Measurements from ENCODE around the gene PACRGL.
A peak's percentile ranks its signal among the peaks of the same experiment; 100 is the strongest.

Gene PACRGL

DNA sequence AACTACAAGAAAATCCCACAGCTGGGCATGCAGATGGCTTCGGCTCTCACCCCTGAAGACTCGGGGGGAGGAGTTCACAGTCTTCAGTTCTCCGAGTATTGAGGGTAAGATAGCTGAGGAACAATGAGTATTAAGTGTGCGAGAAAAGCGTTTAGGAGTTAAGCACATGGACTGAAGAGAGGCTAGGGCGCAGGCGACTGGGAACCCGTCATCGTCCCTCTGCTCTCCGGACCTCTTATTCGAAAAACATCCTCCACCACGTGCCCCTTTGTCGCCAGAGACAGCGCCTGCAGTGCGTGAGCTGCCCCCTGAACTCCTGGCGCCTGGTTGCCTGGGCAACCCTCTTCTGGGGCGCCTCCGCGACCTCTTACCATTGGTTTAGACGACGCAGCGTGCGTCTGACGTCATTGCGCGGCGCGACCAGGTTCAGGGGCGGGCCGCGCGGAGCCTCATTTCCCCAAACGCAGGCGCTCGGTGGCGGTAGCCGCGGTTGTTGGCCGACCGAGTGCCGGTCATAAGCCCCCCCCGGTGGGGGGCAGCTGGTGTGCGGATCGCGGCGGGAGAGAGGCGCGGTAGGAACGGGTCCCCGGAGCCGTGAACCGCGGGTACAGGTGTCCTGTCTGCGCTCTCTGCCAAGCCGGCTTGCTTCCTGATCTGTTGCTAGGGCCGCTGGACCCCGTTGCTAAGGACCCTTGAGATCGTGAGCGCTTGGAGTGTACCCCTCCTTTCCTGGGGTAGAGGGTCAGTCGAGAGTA, at the start of gene PACRGL:
PACRGL (plus strand) TSS at position 452 of the 755 bp plus-strand sequence. CDS start 4,024 bp downstream, outside the sequence.
- ChIA-PET CTCF (no interaction called here), POLR2A (interaction anchor here (1.1 kb wide), 2 partner anchors 22 to 905 kb away, joined by 3 read pairs; no protein-coding TSS in a partner anchor)
- peak; percentile 91 for TF ChIP-seq L3MBTL2 (conservative IDR thresholded peaks at IDR 0.05)
- no peak for TF ChIP-seq ZNF384 (IDR thresholded peaks at IDR 0.05)
- DNase-seq (ENCODE audit: extremely low spot score): peak; percentile 88

DNA sequence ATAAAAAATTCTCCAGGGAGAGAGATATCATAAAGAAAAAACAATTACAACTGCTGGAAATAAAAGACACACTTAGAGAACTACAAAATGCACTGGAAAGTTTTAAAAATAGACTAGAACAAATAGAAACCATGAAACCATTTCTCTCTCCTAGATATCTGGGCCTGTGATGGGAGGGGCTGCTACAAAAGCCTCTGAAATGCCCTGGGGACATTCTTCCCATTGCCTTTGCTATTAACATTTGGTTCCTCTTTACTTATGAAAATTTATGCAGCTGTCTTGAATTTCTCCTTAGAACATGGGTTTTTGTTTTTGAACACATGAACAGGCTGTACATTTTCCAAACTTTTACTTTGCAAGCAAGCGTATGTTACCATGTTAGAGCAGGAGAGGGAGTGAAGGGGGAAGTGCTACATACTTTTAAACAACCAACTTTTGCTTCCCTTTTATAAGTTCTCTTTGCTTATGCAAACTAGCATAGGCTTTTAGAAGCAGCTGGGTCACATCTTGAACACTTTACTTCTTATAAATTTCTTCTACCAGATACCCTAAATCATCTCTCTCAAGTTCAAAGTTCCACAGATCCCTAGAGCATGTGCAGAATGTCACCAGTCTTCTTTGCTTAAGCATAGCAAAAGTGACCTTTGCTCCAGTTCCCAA, 47.9 kb upstream of the PACRGL start:
- no peak for DNase-seq (ENCODE audit: extremely low spot score)
- CTCF ChIA-PET: no interaction called here
- POLR2A ChIA-PET: no interaction called here
- TF ChIP-seq HDGF (IDR thresholded peaks at IDR 0.05; ENCODE audit: borderline replicate concordance) (no peak), ELF4 (IDR thresholded peaks at IDR 0.05) (no peak), ZNF384 (IDR thresholded peaks at IDR 0.05) (no peak), FOXM1 (IDR thresholded peaks at IDR 0.05; ENCODE audit: borderline replicate concordance) (no peak), FOXK2 (IDR thresholded peaks at IDR 0.05) (no peak), TARDBP (IDR thresholded peaks at IDR 0.05) (no peak), L3MBTL2 (conservative IDR thresholded peaks at IDR 0.05) (no peak), SP1 (IDR thresholded peaks at IDR 0.05) (no peak), ARNT (IDR thresholded peaks at IDR 0.05) (no peak), FOXA1 (IDR thresholded peaks at IDR 0.05) (no peak), CTBP1 (IDR thresholded peaks at IDR 0.05; ENCODE audit: borderline replicate concordance) (no peak), SUZ12 (IDR thresholded peaks at IDR 0.05) (no peak), BHLHE40 (IDR thresholded peaks at IDR 0.05; ENCODE audit: borderline replicate concordance) (no peak), NFRKB (IDR thresholded peaks at IDR 0.05) (no peak), LEF1 (IDR thresholded peaks at IDR 0.05; ENCODE audit: borderline replicate concordance) (no peak)
- TF ChIP-seq, protein P1, sequence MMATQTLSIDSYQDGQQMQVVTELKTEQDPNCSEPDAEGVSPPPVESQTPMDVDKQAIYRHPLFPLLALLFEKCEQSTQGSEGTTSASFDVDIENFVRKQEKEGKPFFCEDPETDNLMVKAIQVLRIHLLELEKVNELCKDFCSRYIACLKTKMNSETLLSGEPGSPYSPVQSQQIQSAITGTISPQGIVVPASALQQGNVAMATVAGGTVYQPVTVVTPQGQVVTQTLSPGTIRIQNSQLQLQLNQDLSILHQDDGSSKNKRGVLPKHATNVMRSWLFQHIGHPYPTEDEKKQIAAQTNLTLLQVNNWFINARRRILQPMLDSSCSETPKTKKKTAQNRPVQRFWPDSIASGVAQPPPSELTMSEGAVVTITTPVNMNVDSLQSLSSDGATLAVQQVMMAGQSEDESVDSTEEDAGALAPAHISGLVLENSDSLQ (IDR thresholded peaks at IDR 0.05): no peak

DNA sequence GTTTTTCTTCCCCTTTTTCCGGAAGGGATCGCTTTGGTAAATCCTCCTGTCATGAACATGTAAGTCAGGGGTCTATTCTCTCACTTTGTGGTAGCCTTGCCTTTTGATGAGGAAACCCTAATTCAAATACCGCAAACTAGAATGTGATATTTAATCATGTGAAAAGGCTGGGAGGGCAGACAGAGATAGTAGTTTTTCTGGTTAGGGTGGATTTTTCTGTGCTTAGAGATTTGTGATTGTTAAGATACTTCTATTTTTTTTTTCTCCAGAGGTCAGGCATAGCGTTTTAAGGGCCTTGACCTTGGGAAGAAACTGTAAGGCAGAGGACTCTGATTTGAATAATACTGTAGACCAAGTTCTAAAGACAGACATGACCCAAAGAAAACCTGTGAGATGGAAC, 41.8 kb upstream of the PACRGL start:
- POLR2A ChIA-PET: no interaction called here
- CTCF ChIA-PET: no interaction called here
- TF ChIP-seq, protein P1 (IDR thresholded peaks at IDR 0.05): no peak
- TF ChIP-seq SUZ12 (IDR thresholded peaks at IDR 0.05) (no peak), FOXM1 (IDR thresholded peaks at IDR 0.05; ENCODE audit: borderline replicate concordance) (no peak), ZNF384 (IDR thresholded peaks at IDR 0.05) (no peak), FOXK2 (IDR thresholded peaks at IDR 0.05) (no peak), HDGF (IDR thresholded peaks at IDR 0.05; ENCODE audit: borderline replicate concordance) (no peak), SP1 (IDR thresholded peaks at IDR 0.05) (no peak), CTBP1 (IDR thresholded peaks at IDR 0.05; ENCODE audit: borderline replicate concordance) (no peak), L3MBTL2 (conservative IDR thresholded peaks at IDR 0.05) (no peak), BHLHE40 (IDR thresholded peaks at IDR 0.05; ENCODE audit: borderline replicate concordance) (no peak), TARDBP (IDR thresholded peaks at IDR 0.05) (no peak), LEF1 (IDR thresholded peaks at IDR 0.05; ENCODE audit: borderline replicate concordance) (no peak), NFRKB (IDR thresholded peaks at IDR 0.05) (no peak)
- DNase-seq (ENCODE audit: extremely low spot score): no peak

DNA sequence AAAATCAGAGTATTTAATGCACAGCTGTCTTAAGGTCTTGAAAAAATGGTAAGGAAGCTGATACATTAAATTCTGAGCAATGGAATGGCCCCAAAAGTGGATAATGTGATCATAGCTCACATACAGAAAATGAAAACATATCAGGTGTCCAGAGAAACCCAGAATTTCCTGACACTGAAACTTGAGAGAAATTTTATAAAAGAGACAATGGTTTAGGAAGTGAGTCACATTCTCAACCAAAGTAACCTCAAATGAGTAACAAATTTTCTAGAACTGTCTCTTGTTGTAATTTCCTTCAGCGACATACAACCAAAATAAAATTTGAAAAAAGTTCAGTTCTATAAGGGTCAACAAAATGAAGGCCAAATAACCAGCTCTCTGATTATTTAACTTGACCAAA, 37.4 kb upstream of the PACRGL start:
- TF ChIP-seq ELF4 (IDR thresholded peaks at IDR 0.05) (no peak), NFRKB (IDR thresholded peaks at IDR 0.05) (no peak), SP1 (IDR thresholded peaks at IDR 0.05) (no peak), ZNF384 (IDR thresholded peaks at IDR 0.05) (no peak), BHLHE40 (IDR thresholded peaks at IDR 0.05; ENCODE audit: borderline replicate concordance) (no peak), ARNT (IDR thresholded peaks at IDR 0.05) (no peak), LEF1 (IDR thresholded peaks at IDR 0.05; ENCODE audit: borderline replicate concordance) (no peak), FOXA1 (IDR thresholded peaks at IDR 0.05) (no peak), FOXK2 (IDR thresholded peaks at IDR 0.05) (no peak), FOXM1 (IDR thresholded peaks at IDR 0.05; ENCODE audit: borderline replicate concordance) (no peak), SUZ12 (IDR thresholded peaks at IDR 0.05) (no peak), HDGF (IDR thresholded peaks at IDR 0.05; ENCODE audit: borderline replicate concordance) (no peak), CTBP1 (IDR thresholded peaks at IDR 0.05; ENCODE audit: borderline replicate concordance) (no peak)
- POLR2A ChIA-PET: no interaction called here
- DNase-seq (ENCODE audit: extremely low spot score): no peak
- CTCF ChIA-PET: no interaction called here

DNA sequence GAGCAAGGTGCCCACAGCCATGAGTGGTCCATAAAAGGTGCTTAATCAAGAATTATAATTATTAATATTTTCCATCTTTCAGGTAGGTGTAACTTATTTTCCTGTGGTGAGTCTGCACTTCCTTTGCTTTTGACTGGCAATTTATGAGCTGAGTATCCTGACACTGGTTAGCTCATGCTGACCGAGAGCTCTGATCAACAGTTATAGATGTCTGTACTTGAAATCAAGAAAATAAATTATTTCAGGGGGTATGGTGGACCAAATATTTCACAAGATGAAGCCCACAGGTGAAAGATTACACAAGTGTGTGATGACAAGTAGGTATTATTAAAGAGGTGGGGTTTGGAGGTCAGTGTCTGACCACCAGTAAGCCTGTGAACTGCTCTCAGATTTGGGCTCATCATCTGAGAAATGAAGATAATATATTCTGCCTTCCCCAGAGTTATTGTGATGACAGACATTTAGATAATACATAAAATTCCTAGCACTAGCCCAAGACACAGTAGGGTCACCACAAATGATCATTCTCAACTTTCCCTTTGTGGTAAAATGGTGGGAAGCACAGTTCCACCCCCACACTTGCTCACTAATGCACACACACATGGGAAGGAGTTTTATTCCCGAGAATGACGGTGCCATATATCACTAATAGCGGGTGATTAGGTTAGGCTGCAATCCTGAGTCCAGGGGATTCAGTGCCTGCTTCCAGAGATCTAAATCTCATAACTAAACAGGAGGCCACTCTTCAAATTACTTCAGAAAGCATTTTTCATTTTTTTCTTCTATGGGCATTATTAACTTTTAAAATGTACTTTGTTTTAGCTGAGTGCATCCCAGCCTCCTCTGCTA, 34.0 kb upstream of the PACRGL start:
- no peak for TF ChIP-seq ZNF384 (IDR thresholded peaks at IDR 0.05)
- TF ChIP-seq, protein P1 (IDR thresholded peaks at IDR 0.05): no peak
- DNase-seq (ENCODE audit: extremely low spot score): no peak
- ChIA-PET CTCF (no interaction called here), POLR2A (no interaction called here)

All from HEK293T (cell line).